HepG2 (cell line): ENCODE results near the gene SNX21. TPM values are rescaled to one million over a fixed set of nuclear protein-coding genes. Genes with fewer than 3 reads are reported as not detected.
A peak's percentile ranks its signal among the peaks of the same experiment; 100 is the strongest.

Experiments used
- ADNP ChIP-seq: sonication (generic); formaldehyde crosslinking; IDR thresholded peaks from 2 replicates; pipeline ENCODE4 v1.4.0; 2020; ENCODE audit warnings: missing genetic modification reagents
- ATF3 ChIP-seq: sonication (generic); formaldehyde crosslinking; IDR thresholded peaks from 2 replicates; pipeline ENCODE4 v1.4.0; 2020; ENCODE audit warnings: missing genetic modification reagents
- CCDC6 ChIP-seq: sonication (generic); formaldehyde crosslinking; IDR thresholded peaks from 2 replicates; pipeline ENCODE4 v1.8.1; 2022; ENCODE audit warnings: mild to moderate bottlenecking, missing genetic modification reagents, moderate library complexity
- CEBPB ChIP-seq: IDR thresholded peaks from 2 replicates; pipeline ENCODE4 v1.6.1; 2011; ENCODE audit warnings: low read depth, low read length, improper control_type of control experiment, borderline replicate concordance
- E2F1 ChIP-seq: sonication (generic); formaldehyde crosslinking; IDR thresholded peaks from 2 replicates; pipeline ENCODE4 v1.5.0; 2020; ENCODE audit warnings: missing genetic modification reagents
- HMG20A ChIP-seq: IDR thresholded peaks from 2 replicates; pipeline ENCODE4 v1.6.1; 2016; ENCODE audit warnings: borderline replicate concordance
- KDM3A ChIP-seq: IDR thresholded peaks from 2 replicates; pipeline ENCODE4 v1.6.1; 2018; ENCODE audit warnings: low read depth, missing compliant biosample characterization
- NR1H2 ChIP-seq: sonication (generic); formaldehyde crosslinking; IDR thresholded peaks from 2 replicates; pipeline ENCODE4 v1.8.1; 2022; ENCODE audit warnings: low read depth, missing genetic modification reagents, borderline replicate concordance
- NRL ChIP-seq: sonication (generic); formaldehyde crosslinking; IDR thresholded peaks from 2 replicates; pipeline ENCODE4 v1.5.0; 2020; ENCODE audit warnings: missing genetic modification reagents, mild to moderate bottlenecking, moderate library complexity, borderline replicate concordance
- POLR2G ChIP-seq: fragments of 200-400 bp; formaldehyde crosslinking; IDR thresholded peaks from 2 replicates; pipeline ENCODE4 v1.6.1; 2018; ENCODE audit warnings: mild to moderate bottlenecking, low read depth, low read length, moderate library complexity
- RBAK ChIP-seq: sonication (generic); formaldehyde crosslinking; IDR thresholded peaks from 2 replicates; pipeline ENCODE4 v1.5.1; 2020; ENCODE audit warnings: mild to moderate bottlenecking, missing genetic modification reagents
- SIX1 ChIP-seq: sonication (generic); formaldehyde crosslinking; IDR thresholded peaks from 2 replicates; pipeline ENCODE4 v1.4.0; 2020; ENCODE audit warnings: missing genetic modification reagents, borderline replicate concordance
- SIX4 ChIP-seq: sonication (generic); formaldehyde crosslinking; IDR thresholded peaks from 2 replicates; pipeline ENCODE4 v1.4.0; 2020; ENCODE audit warnings: missing genetic modification reagents
- SMAD1 ChIP-seq: sonication (generic); formaldehyde crosslinking; IDR thresholded peaks from 2 replicates; pipeline ENCODE4 v1.4.0; 2020; ENCODE audit warnings: missing genetic modification reagents, low read depth, mild to moderate bottlenecking, borderline replicate concordance
- SP1 ChIP-seq, 2 experiments: fragments of 450-650 bp in 1 of 2; sonication (generic) in 1 of 2; formaldehyde crosslinking in 1 of 2; IDR thresholded peaks; 2 replicates each; pipeline versions ENCODE4 v1.4.0 to v1.6.1; 2016 to 2020; ENCODE audit warnings: missing genetic modification reagents in 1 of 2
- TCF12 ChIP-seq, 2 experiments: fragments of 450-650 bp in 1 of 2; sonication (generic) in 1 of 2; formaldehyde crosslinking in 1 of 2; IDR thresholded peaks; 2 replicates each; pipeline versions ENCODE4 v1.6.1 to v1.8.0; 2017 to 2022; ENCODE audit warnings: antibody characterized with exemption in 1 of 2, mild to moderate bottlenecking in 1 of 2, missing genetic modification reagents in 1 of 2, moderate library complexity in 1 of 2
- TGIF2 ChIP-seq: IDR thresholded peaks from 2 replicates; pipeline ENCODE4 v1.6.1; 2016; ENCODE audit warnings: control low read depth, missing compliant biosample characterization
- ZFP1 ChIP-seq: IDR thresholded peaks from 2 replicates; pipeline ENCODE4 v1.6.1; 2016
- ZMYM2 ChIP-seq: sonication (generic); formaldehyde crosslinking; IDR thresholded peaks from 2 replicates; pipeline ENCODE4 v1.8.0; 2022; ENCODE audit warnings: mild to moderate bottlenecking, missing genetic modification reagents
- ZNF138 ChIP-seq: sonication (generic); formaldehyde crosslinking; IDR thresholded peaks from 2 replicates; pipeline ENCODE4 v1.5.0; 2020; ENCODE audit warnings: mild to moderate bottlenecking, low read depth, missing genetic modification reagents
- ZNF30 ChIP-seq: sonication (generic); formaldehyde crosslinking; IDR thresholded peaks from 2 replicates; pipeline ENCODE4 v1.5.0; 2020; ENCODE audit warnings: mild to moderate bottlenecking, missing genetic modification reagents
- ZNF510 ChIP-seq: sonication (generic); formaldehyde crosslinking; IDR thresholded peaks from 2 replicates; pipeline ENCODE4 v1.4.0; 2020; ENCODE audit warnings: low read depth, mild to moderate bottlenecking, missing genetic modification reagents
- ZNF547 ChIP-seq: sonication (generic); formaldehyde crosslinking; IDR thresholded peaks from 2 replicates; pipeline ENCODE4 v1.5.1; 2020; ENCODE audit warnings: mild to moderate bottlenecking, missing genetic modification reagents
- ZNF556 ChIP-seq: sonication (generic); formaldehyde crosslinking; IDR thresholded peaks from 2 replicates; pipeline ENCODE4 v1.4.0; 2020; ENCODE audit warnings: mild to moderate bottlenecking, missing genetic modification reagents, borderline replicate concordance
- ZNF605 ChIP-seq: sonication (generic); formaldehyde crosslinking; IDR thresholded peaks from 2 replicates; pipeline ENCODE4 v1.8.0; 2022; ENCODE audit warnings: mild to moderate bottlenecking, missing genetic modification reagents
- ZNF674 ChIP-seq: sonication (generic); formaldehyde crosslinking; IDR thresholded peaks from 2 replicates; pipeline ENCODE4 v1.5.0; 2020; ENCODE audit warnings: low read depth, mild to moderate bottlenecking, missing genetic modification reagents
- ZSCAN25 ChIP-seq: sonication (generic); formaldehyde crosslinking; IDR thresholded peaks from 2 replicates; pipeline ENCODE4 v1.8.0; 2022; ENCODE audit warnings: mild to moderate bottlenecking, missing genetic modification reagents
- polyA plus RNA-seq, 8 experiments: library from polyadenylated mRNA; depleted of rRNA in 3 of 8; stranded (reverse) in 7 of 8; unstranded in 1 of 8; fragments of >200 nt; fragmentation: Illumina TruSeq in 4 of 8; extraction: Trizol in 4 of 8; gene quantifications; 2 replicates each; pipeline versions ENCODE4 v1.2.1 to v1.2.3, GENCODE V29; 2011 to 2016; ENCODE audit warnings: low read depth in 4 of 8, missing spikeins in 1 of 8, mixed read lengths in 1 of 8; ENCODE audit not compliant: insufficient read depth in 1 of 8
- total RNA-seq, 5 experiments: library from RNA; depleted of rRNA; stranded (reverse); fragments of >200 nt; fragmentation: Illumina TruSeq; extraction: Trizol; gene quantifications; 2 replicates each; pipeline ENCODE4 v1.2.3, GENCODE V29; 2016; ENCODE audit warnings: low read depth in 1 of 5
- TF ChIP-seq, protein P1 (sequence below): sonication (generic); formaldehyde crosslinking; IDR thresholded peaks from 2 replicates; pipeline ENCODE4 v1.5.1; 2020; ENCODE audit warnings: missing genetic modification reagents, mild to moderate bottlenecking, borderline replicate concordance

Gene SNX21
- total and polyA plus RNA-seq, 2 of the 13 experiments (the other 11 are each of a cell fraction or from before 2014, with no cell fraction given): 7.7 to 12.8 TPM

DNA sequence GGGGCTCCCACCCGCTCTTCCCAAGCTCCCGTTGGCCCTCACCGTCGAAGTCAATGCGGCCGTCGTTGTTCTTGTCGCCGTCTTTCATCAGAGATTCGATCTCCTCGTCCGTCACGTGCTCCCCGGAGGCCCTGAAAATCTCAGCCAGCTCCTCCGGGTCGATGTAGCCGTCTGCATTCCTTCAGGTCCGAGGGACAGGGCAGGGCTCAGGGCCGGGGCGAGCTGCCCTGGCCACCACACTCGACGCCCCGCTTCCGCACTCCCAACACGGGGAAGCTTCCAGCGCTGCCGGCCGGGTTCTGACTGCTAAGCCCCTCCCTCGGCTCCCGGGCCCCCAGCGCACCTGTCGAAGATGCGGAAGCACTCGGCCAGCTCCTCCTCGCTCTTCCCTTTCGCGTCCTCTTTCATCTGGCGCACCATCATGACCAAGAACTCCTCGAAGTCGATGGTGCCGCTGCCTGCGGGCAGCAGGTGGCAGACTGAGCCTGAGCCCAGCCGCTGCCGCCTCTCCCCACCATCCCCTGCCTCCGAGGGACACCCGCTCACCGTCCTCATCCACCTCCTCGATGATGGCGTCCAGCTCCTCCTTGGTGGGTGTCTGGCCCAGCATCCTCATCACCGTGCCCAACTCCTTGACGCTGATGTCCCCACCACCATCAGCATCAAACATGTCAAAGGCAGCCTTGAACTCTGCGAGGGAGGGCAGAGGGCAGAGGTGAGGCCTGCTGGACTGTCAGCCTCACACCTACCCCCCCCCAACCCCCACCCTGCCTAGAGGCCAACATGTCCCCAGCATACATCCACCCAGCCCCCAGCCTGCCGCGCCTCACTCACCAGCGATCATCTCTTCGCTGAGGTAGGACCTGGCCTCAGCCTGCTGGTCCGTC lies 9.4 kb upstream of the SNX21 start (continued):
- TF ChIP-seq SIX4 (CRISPR knock-in tag): 0 out of 2 replicates have a peak, but pooled peaks have one; percentile 28
- TF ChIP-seq ATF3: no peak
- peak; percentile 64; the same call in 1 of the 2 replicates for TF ChIP-seq NRL (CRISPR knock-in tag)
- no peak for TF ChIP-seq HMG20A (CRISPR knock-in tag)
- peak; percentile 98 for TF ChIP-seq ZSCAN25 (CRISPR knock-in tag)
- TF ChIP-seq TGIF2 (CRISPR knock-in tag): no peak
- TF ChIP-seq SP1 (IDR thresholded peaks at IDR 0.05): no peak
- TF ChIP-seq SP1 (CRISPR knock-in tag; IDR thresholded peaks at IDR 0.05): no peak
- no peak for TF ChIP-seq ZNF138
- no peak for TF ChIP-seq ZNF30 (CRISPR knock-in tag)
- no peak for TF ChIP-seq CCDC6 (CRISPR knock-in tag)
- no peak; the same call in 1 of the 2 replicates for TF ChIP-seq RBAK (CRISPR knock-in tag)
- TF ChIP-seq ZFP1 (CRISPR knock-in tag): no peak
- no peak for TF ChIP-seq ZNF556 (CRISPR knock-in tag)
- peak; percentile 46; the same call in 1 of the 2 replicates for TF ChIP-seq ZNF547 (CRISPR knock-in tag)
- no peak for TF ChIP-seq ZMYM2 (CRISPR knock-in tag)
- TF ChIP-seq ZNF510 (CRISPR knock-in tag): no peak
- TF ChIP-seq ADNP (CRISPR knock-in tag): no peak
- no peak for TF ChIP-seq E2F1 (CRISPR knock-in tag)
- no peak for TF ChIP-seq ZNF605 (CRISPR knock-in tag)
- no peak for TF ChIP-seq CEBPB
- TF ChIP-seq SMAD1 (CRISPR knock-in tag): no peak
- TF ChIP-seq SIX1: no peak
- TF ChIP-seq, protein P1, sequence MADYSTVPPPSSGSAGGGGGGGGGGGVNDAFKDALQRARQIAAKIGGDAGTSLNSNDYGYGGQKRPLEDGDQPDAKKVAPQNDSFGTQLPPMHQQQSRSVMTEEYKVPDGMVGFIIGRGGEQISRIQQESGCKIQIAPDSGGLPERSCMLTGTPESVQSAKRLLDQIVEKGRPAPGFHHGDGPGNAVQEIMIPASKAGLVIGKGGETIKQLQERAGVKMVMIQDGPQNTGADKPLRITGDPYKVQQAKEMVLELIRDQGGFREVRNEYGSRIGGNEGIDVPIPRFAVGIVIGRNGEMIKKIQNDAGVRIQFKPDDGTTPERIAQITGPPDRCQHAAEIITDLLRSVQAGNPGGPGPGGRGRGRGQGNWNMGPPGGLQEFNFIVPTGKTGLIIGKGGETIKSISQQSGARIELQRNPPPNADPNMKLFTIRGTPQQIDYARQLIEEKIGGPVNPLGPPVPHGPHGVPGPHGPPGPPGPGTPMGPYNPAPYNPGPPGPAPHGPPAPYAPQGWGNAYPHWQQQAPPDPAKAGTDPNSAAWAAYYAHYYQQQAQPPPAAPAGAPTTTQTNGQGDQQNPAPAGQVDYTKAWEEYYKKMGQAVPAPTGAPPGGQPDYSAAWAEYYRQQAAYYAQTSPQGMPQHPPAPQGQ: peak; percentile 98; the same call in 1 of the 2 replicates
- TF ChIP-seq NR1H2: no peak
- no peak for TF ChIP-seq POLR2G
- TF ChIP-seq KDM3A: peak; percentile 65; the same call in 1 of the 2 replicates
- no peak for TF ChIP-seq ZNF674 (CRISPR knock-in tag)
- TF ChIP-seq TCF12 (IDR thresholded peaks at IDR 0.05): no peak
- TF ChIP-seq TCF12 (CRISPR knock-in tag; IDR thresholded peaks at IDR 0.05): no peak
